ENCODE measurements around the gene NDUFB10. TPM values are rescaled to one million over a fixed set of nuclear protein-coding genes. Genes with fewer than 3 reads are reported as not detected.

The NDUFB10 gene
- total RNA-seq, 1 donor from 2014 or later: 95.0 TPM

GRCh38 chr16:1946495-1947368, 12.6 kb upstream of the NDUFB10 start:
- no peaks in the 10 kb centered on the region for H3K36me3 Mint-ChIP-seq
- H3K9me3 Mint-ChIP-seq: no peaks in the 10 kb centered on the region
- peaks cover 10% of the 10 kb centered on the region for H3K4me1 Mint-ChIP-seq
- no peak overlapping the region for H3K27ac Mint-ChIP-seq
- no peaks in the 10 kb centered on the region for H3K27me3 Mint-ChIP-seq (ENCODE audit: low read depth)
- no peak for DNase-seq (ENCODE audit: low spot score in 2 of 2, unreplicated experiment in 2 of 2)
- no peak overlapping the region for H3K4me3 Mint-ChIP-seq
- TF ChIP-seq CTCF (IDR thresholded peaks at IDR 0.05; ENCODE audit: unreplicated experiment): no peak

- peaks cover 6% of the 10 kb centered on the region for H3K4me1 Mint-ChIP-seq
- no peaks in the 10 kb centered on the region for H3K27me3 Mint-ChIP-seq (ENCODE audit: low read depth)
- H3K27ac Mint-ChIP-seq: no peak overlapping the region
- H3K9me3 Mint-ChIP-seq: no peaks in the 10 kb centered on the region
- no peak for DNase-seq (ENCODE audit: low spot score in 2 of 2, unreplicated experiment in 2 of 2)
- no peak overlapping the region for H3K4me3 Mint-ChIP-seq
- no peak for TF ChIP-seq CTCF (IDR thresholded peaks at IDR 0.05; ENCODE audit: unreplicated experiment)
- no peaks in the 10 kb centered on the region for H3K36me3 Mint-ChIP-seq
Observed at GRCh38 chr16:1947369-1947670, 12.0 kb upstream of the NDUFB10 start.

GRCh38 chr16:1949507-1949906, 9.8 kb upstream of the NDUFB10 start:
- no peak for DNase-seq (ENCODE audit: low spot score in 2 of 2, unreplicated experiment in 2 of 2)
- Mint-ChIP-seq H3K9me3 (no peaks in the 10 kb centered on the region), H3K4me3 (no peak overlapping the region), H3K4me1 (no peaks in the 10 kb centered on the region), H3K27me3 (ENCODE audit: low read depth) (no peaks in the 10 kb centered on the region), H3K27ac (no peak overlapping the region), H3K36me3 (no peaks in the 10 kb centered on the region)
- no peak for TF ChIP-seq CTCF (IDR thresholded peaks at IDR 0.05; ENCODE audit: unreplicated experiment)

- no peaks in the 10 kb centered on the region for H3K27me3 Mint-ChIP-seq (ENCODE audit: low read depth)
- no peak for TF ChIP-seq CTCF (IDR thresholded peaks at IDR 0.05; ENCODE audit: unreplicated experiment)
- no peak overlapping the region for H3K4me3 Mint-ChIP-seq
- no peaks in the 10 kb centered on the region for H3K36me3 Mint-ChIP-seq
- H3K9me3 Mint-ChIP-seq: no peaks in the 10 kb centered on the region
- H3K27ac Mint-ChIP-seq: no peak overlapping the region
- H3K4me1 Mint-ChIP-seq: no peaks in the 10 kb centered on the region
- DNase-seq (ENCODE audit: low spot score in 2 of 2, unreplicated experiment in 2 of 2): no peak
Observed at GRCh38 chr16:1950047-1950446, 9.3 kb upstream of the NDUFB10 start.

- Mint-ChIP-seq H3K9me3 (no peaks in the 10 kb centered on the region), H3K4me1 (no peaks in the 10 kb centered on the region), H3K36me3 (no peaks in the 10 kb centered on the region), H3K27ac (no peak overlapping the region), H3K27me3 (ENCODE audit: low read depth) (no peaks in the 10 kb centered on the region), H3K4me3 (no peak overlapping the region)
- DNase-seq (ENCODE audit: low spot score in 2 of 2, unreplicated experiment in 2 of 2): no peak
- TF ChIP-seq CTCF (IDR thresholded peaks at IDR 0.05; ENCODE audit: unreplicated experiment): no peak
Observed at GRCh38 chr16:1950559-1950958, 8.8 kb upstream of the NDUFB10 start.
